Measurements from ENCODE around the gene RABGGTA.

Gene RABGGTA

GRCh38 chr14:24238527-24239037, 32.8 kb downstream of the RABGGTA start:
- H3K4me3 ChIP-seq (ENCODE audit: low read depth, low read length): no peak overlapping the region
- TF ChIP-seq, protein P1, sequence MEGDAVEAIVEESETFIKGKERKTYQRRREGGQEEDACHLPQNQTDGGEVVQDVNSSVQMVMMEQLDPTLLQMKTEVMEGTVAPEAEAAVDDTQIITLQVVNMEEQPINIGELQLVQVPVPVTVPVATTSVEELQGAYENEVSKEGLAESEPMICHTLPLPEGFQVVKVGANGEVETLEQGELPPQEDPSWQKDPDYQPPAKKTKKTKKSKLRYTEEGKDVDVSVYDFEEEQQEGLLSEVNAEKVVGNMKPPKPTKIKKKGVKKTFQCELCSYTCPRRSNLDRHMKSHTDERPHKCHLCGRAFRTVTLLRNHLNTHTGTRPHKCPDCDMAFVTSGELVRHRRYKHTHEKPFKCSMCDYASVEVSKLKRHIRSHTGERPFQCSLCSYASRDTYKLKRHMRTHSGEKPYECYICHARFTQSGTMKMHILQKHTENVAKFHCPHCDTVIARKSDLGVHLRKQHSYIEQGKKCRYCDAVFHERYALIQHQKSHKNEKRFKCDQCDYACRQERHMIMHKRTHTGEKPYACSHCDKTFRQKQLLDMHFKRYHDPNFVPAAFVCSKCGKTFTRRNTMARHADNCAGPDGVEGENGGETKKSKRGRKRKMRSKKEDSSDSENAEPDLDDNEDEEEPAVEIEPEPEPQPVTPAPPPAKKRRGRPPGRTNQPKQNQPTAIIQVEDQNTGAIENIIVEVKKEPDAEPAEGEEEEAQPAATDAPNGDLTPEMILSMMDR (IDR thresholded peaks at IDR 0.05; ENCODE audit: borderline replicate concordance, insufficient read depth, low read depth, low read length): no peak

GRCh38 chr14:24238123-24238522, 33.3 kb downstream of the RABGGTA start:
- no peak overlapping the region for H3K4me3 ChIP-seq (ENCODE audit: low read depth, low read length)
- TF ChIP-seq, protein P1 (IDR thresholded peaks at IDR 0.05; ENCODE audit: borderline replicate concordance, insufficient read depth, low read depth, low read length): no peak

GRCh38 chr14:24237463-24237955, 33.9 kb downstream of the RABGGTA start:
- TF ChIP-seq, protein P1 (IDR thresholded peaks at IDR 0.05; ENCODE audit: borderline replicate concordance, insufficient read depth, low read depth, low read length): no peak
- no peak overlapping the region for H3K4me3 ChIP-seq (ENCODE audit: low read depth, low read length)

DNA sequence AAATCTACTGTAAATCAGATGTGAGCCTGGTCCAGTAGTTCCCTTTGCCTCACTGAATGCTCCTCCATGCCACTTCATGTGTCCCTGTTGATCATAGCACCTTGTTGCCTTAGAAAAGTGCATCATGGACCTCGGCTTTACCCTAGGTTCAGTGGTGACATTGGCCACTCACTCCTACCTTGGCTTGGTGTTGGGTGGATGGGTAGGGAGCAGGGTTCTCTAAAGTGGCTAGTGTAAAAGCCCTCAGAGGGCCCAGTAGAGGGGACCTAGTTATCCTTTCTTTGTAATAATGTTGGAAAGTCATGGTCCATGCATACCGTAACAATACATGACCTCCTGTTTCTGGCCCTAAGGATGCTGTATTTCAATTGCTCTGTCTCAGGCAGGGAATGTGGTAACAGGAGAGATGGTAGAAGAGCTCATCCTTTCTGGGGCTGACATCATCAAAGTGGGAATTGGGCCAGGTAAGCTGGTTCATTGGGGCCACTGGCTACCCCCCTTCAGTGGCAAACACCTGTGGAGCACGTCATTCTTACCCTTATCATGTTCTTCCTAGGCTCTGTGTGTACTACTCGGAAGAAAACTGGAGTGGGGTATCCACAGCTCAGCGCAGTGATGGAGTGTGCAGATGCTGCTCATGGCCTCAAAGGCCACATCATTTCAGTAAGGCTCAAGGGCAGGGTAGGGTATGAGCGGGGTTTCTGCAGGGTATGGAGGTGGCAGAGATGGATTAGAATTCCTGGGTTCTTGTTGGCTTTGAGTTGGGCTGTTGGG, 34.5 kb downstream of the RABGGTA start:
- no peak overlapping the region for H3K4me3 ChIP-seq (ENCODE audit: low read depth, low read length)
- TF ChIP-seq, protein P1 (IDR thresholded peaks at IDR 0.05; ENCODE audit: borderline replicate concordance, insufficient read depth, low read depth, low read length): no peak

- H3K4me3 ChIP-seq (ENCODE audit: low read depth, low read length): no peak overlapping the region
- TF ChIP-seq, protein P1 (IDR thresholded peaks at IDR 0.05; ENCODE audit: borderline replicate concordance, insufficient read depth, low read depth, low read length): no peak
These were observed 35.4 kb downstream of the RABGGTA start for GRCh38 chr14:24235804-24236688.

GRCh38 chr14:24234095-24235005, 37.0 kb downstream of the RABGGTA start:
- TF ChIP-seq, protein P1 (IDR thresholded peaks at IDR 0.05; ENCODE audit: borderline replicate concordance, insufficient read depth, low read depth, low read length): no peak
- H3K4me3 ChIP-seq (ENCODE audit: low read depth, low read length): no peak overlapping the region
